ENCODE measurements around the gene CIC.
"Not testable (repeated sequence)": the region's sequence is repeated elsewhere in the genome, so short reads cannot be mapped to it uniquely, and the experiment has no call there.

CIC gene

DNA sequence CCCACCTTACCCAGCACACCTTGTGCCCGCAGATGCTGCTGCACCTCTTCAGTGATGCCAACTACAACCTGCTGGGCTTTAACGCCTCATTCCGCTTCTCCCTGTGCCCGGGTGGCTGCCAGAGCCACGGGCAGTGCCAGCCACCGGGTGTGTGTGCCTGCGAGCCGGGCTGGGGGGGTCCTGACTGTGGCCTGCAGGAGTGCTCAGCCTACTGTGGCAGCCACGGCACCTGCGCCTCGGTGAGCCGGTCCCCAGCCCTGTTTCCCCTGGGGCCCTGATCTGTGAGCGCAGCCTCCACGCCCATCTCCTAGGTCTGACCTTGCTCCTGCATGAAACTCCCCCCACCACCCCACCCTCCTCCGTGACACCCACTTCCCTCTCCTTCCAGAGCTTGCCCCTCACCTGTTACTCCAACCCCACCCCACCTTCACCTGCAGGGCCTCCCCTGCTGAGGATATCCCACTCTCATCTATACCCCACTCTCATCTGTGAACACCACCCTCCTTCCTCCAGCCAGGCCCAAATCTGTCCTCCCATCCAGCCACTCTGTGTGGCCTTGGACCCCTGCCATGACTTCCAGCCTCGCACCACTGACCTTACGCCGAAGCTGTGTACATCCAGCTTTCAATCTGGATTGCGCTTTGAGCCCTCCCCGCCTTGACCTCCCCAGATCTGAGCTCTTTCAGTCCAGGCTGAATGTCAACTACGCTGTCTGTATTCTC is 65.1 kb downstream of the CIC start:
- DNase-seq (ENCODE audit: low spot score): no peak

GRCh38 chr19:42334697-42335373 is 65.8 kb downstream of the CIC start:
- DNase-seq (ENCODE audit: low spot score): no peak

DNA sequence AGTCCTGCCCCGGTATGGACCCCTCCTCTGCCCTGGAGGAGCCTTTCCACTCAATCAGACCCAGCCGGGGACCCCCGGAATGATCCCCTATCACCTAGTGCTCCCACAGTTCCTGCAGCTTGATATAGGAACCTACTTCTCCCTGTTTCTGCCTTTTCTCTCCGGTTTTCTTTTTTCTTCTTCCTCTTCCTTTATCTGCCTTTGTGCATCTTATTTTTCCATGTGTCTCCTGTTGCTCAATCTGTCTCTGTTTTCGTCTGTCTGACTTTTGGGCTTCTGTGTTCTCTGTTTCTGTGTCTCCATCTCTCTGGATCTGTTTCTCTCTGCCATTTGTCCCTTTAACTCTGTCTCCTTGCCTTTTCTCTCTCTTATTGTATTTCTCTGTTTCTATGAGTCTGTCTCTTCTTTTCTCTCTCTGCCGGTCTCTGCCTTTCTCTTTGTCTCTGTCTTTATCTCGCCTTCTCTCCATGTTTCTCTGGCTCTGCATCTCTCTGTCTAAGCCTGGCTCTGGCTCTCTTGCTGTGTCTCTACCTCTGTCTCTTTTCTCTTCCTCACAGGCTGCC is 66.4 kb downstream of the CIC start:
- no peak for DNase-seq (ENCODE audit: low spot score)

DNA sequence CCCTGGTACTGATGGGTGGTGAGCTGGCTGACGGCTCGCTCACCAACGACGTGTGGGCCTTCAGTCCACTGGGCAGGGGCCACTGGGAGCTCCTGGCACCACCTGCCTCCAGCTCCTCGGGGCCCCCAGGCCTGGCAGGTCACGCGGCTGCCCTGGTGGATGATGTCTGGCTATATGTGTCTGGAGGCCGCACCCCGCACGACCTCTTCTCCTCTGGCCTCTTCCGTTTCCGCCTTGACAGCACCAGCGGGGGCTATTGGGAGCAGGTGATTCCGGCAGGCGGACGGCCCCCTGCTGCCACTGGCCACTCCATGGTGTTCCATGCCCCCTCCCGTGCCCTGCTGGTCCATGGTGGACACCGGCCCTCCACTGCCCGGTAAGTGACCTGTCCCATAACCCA is 66.9 kb downstream of the CIC start:
- DNase-seq (ENCODE audit: low spot score): no peak

- DNase-seq (ENCODE audit: low spot score): not testable (repeated sequence)
Measured at GRCh38 chr19:42339126-42339860, 70.2 kb downstream of the CIC start.

DNA sequence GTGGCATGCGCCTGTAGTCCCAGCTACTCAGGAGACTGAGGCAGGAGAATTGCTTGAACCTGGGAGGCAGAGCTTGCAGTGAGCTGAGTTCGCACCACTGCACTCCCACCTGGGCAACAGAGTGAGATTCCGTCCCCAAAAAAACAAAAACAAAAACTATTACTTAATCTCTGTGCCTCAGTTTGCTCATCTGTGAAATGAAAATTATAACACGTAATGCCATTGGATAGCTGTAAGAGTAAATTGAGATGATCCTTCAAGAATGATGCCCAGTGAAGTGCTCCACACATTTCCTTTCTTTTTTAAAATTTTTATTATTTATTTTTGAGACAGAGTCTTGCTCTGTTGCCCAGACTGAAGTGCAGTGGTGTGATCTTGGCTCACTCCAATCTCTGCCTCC is 70.9 kb downstream of the CIC start:
- not testable (repeated sequence) for DNase-seq (ENCODE audit: low spot score)

- no peak for DNase-seq (ENCODE audit: low spot score)
Measured at GRCh38 chr19:42343344-42344110, 74.5 kb downstream of the CIC start.

GRCh38 chr19:42344336-42344893 is 75.4 kb downstream of the CIC start:
- no peak for DNase-seq (ENCODE audit: low spot score)
